Spleen (tissue), 7 donors: ENCODE measurements around the gene ACOT12.

Experiments
- CTCF ChIP-seq, 11 experiments: fragments of 200-600 bp in 7 of 11; fragments of 450-650 bp in 4 of 11; sonication (generic) in 4 of 11; IDR thresholded peaks in 8 of 11; conservative IDR thresholded peaks in 3 of 11; 1 replicate in 7 of 11; 2 replicates in 4 of 11; pipeline versions ENCODE4 v1.4.0 to v1.8.0; 2016 to 2021; ENCODE audit warnings: antibody characterized with exemption in 11 of 11, inconsistent platforms in 4 of 11, mild to moderate bottlenecking in 1 of 11
- POLR2A ChIP-seq, 3 donors: fragments of 450-650 bp; IDR thresholded peaks; one replicate each; pipeline ENCODE4 v1.5.1; 2017; ENCODE audit warnings: antibody characterized with exemption in 3 of 3, mild to moderate bottlenecking in 1 of 3
- donor health status: DM: no; HTN: no; CAD: no; lungs with moderate emphysema.
- donor health status: DM: no; HTN: no; CAD: no.
- donor health status: DM: no; HTN: no; CAD: no.

- TF ChIP-seq CTCF (IDR thresholded peaks at IDR 0.05 in 8 of 11, conservative IDR thresholded peaks at IDR 0.05 in 3 of 11) (no peak), POLR2A (IDR thresholded peaks at IDR 0.05) (no peak)
Measured at GRCh38 chr5:81354093-81354492, 39.8 kb downstream of the ACOT12 start.
